ENCODE measurements around the gene SIAH1. TPM values are rescaled to one million over a fixed set of nuclear protein-coding genes. Genes with fewer than 3 reads are reported as not detected.

The SIAH1 gene
- total and polyA plus RNA-seq, 2 of the 8 experiments (the other 6 are each of a cell fraction or from before 2014, with no cell fraction given) = 19.5 to 33.9 TPM

DNA sequence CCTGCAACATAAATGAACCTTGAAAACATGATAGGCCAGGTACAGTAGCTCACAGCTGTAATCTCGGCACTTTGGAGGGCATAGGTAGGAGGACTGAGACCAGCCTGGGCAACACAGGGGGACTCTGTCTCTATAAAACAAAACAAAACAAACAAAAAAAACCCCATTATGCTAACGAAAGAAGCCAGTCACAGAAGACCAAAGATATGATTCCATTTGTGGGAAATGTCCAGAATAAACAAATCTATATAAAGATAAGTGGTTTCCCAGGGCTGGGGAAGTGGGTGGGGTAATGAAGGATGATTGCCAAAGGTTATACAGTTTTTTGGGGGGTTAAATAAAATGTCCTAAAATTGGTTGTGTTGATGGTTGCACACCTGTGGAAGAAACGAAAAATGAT is 36.5 kb upstream of the SIAH1 start (continued):
- TF ChIP-seq CTBP2 (IDR thresholded peaks at IDR 0.05; ENCODE audit: borderline replicate concordance, insufficient read depth, insufficient read length, low read length) (no peak), TEAD4 (IDR thresholded peaks at IDR 0.05; ENCODE audit: low read depth, low read length) (no peak), POU5F1 (IDR thresholded peaks at IDR 0.05; ENCODE audit: low read depth, low read length) (no peak)

Data from H1 (cell line).